Epithelial cell of proximal tubule (primary cell): ENCODE measurements around the gene LRP10. TPM values are rescaled to one million over a fixed set of nuclear protein-coding genes. Genes with fewer than 3 reads are reported as not detected.

Source experiments
- DNase-seq: peaks from one replicate; pipeline ENCODE4 v3.0.0-alpha.2; 2011; ENCODE audit warnings: low read depth
- H3K4me3 ChIP-seq: 2 replicates; pipeline ENCODE4 v1.5.1; 2011; ENCODE audit warnings: low read depth, mild to moderate bottlenecking, low read length
- CTCF ChIP-seq: conservative IDR thresholded peaks from 2 replicates; pipeline ENCODE4 v1.5.1; 2012; ENCODE audit warnings: low read depth, mild to moderate bottlenecking, low read length
- total RNA-seq: library from RNA; depleted of rRNA; stranded (reverse); fragments of >200 nt; gene quantifications from 2 replicates; pipeline ENCODE4 v1.2.3, GENCODE V29; 2015

Gene LRP10
- total RNA-seq, 1 donor from 2014 or later = 102 TPM

GRCh38 chr14:22872833-22873520 lies 1.4 kb downstream of the LRP10 start:
- TF ChIP-seq CTCF = no peak
- H3K4me3 ChIP-seq = peak overlapping the region; percentile 97
- no peak for DNase-seq

- TF ChIP-seq CTCF = no peak
- no peak for DNase-seq
- no peak overlapping the region for H3K4me3 ChIP-seq
Observed at GRCh38 chr14:22875003-22875747, 3.6 kb downstream of the LRP10 start.

- no peak for TF ChIP-seq CTCF
- no peak for DNase-seq
- no peak overlapping the region for H3K4me3 ChIP-seq
Observed at GRCh38 chr14:22875748-22876319, 4.3 kb downstream of the LRP10 start.

DNA sequence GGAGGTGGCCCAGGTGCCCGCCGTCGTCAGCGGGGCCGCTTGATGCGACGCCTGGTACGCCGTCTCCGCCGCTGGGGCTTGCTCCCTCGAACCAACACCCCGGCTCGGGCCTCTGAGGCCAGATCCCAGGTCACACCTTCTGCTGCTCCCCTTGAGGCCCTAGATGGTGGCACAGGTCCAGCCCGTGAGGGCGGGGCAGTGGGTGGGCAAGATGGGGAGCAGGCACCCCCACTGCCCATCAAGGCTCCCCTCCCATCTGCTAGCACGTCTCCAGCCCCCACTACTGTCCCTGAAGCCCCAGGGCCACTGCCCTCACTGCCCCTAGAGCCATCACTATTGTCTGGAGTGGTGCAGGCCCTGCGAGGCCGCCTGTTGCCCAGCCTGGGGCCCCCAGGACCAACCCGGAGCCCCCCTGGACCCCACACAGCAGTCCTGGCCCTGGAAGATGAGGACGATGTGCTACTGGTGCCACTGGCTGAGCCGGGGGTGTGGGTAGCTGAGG lies 5.5 kb downstream of the LRP10 start:
- no peak for TF ChIP-seq CTCF
- DNase-seq = no peak
- no peak overlapping the region for H3K4me3 ChIP-seq

- no peak for DNase-seq
- no peak overlapping the region for H3K4me3 ChIP-seq
- TF ChIP-seq CTCF = no peak
Observed at GRCh38 chr14:22878271-22879246, 7.0 kb downstream of the LRP10 start.

DNA sequence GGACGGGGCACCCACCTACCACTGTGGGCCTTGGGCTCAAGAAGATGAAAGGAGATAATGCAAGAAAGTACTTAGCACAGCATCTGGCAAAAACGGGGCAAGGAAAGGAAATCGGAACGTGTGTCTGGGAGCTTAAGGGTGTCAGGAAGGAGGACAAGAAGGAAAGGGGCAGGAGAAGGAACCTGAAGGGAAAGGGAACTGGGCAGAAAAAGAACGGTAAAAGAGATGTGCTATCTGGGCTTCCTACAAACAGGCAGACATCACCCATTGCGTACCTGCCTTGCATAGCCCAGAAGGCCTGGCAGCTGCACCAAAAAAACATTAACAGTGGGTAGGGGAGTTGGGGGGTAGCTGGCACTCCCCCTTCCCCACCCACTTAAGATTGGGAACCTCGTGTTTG lies 10.5 kb downstream of the LRP10 start:
- H3K4me3 ChIP-seq = no peak overlapping the region
- TF ChIP-seq CTCF = no peak
- DNase-seq = no peak
